ENCODE results near the gene DAGLA.

DNA sequence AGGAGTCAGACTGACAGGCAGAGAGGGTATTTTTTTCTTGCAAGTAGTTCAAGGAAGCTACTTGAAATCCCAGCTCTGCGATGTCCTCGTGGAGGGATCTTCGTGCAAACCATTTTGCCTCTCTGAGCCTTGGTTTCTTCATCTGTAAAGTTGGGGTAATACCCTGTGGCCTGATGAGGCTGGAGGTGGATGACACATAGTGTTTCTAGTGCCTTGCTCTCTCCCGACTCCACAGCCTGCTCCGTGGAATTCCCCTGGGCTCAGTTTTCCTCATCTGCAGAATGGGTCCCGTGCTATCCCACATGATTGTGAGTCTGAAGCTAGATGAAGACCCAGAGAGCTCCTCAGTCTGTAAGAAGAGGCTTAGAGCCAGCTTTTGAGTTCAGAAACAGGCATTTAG lies 32.7 kb downstream of the DAGLA start:
- TF ChIP-seq POLR2A (IDR thresholded peaks at IDR 0.05) (no peak), POLR2AphosphoS5 (IDR thresholded peaks at IDR 0.05) (no peak)
- TF ChIP-seq, protein P1, sequence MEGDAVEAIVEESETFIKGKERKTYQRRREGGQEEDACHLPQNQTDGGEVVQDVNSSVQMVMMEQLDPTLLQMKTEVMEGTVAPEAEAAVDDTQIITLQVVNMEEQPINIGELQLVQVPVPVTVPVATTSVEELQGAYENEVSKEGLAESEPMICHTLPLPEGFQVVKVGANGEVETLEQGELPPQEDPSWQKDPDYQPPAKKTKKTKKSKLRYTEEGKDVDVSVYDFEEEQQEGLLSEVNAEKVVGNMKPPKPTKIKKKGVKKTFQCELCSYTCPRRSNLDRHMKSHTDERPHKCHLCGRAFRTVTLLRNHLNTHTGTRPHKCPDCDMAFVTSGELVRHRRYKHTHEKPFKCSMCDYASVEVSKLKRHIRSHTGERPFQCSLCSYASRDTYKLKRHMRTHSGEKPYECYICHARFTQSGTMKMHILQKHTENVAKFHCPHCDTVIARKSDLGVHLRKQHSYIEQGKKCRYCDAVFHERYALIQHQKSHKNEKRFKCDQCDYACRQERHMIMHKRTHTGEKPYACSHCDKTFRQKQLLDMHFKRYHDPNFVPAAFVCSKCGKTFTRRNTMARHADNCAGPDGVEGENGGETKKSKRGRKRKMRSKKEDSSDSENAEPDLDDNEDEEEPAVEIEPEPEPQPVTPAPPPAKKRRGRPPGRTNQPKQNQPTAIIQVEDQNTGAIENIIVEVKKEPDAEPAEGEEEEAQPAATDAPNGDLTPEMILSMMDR (IDR thresholded peaks at IDR 0.05): no peak
